GM18867 (cell line): ENCODE measurements around the gene ICOSLG.
A peak's percentile ranks its signal among the peaks of the same experiment; 100 is the strongest.
"Not testable (repeated sequence)": the region's sequence is repeated elsewhere in the genome, so short reads cannot be mapped to it uniquely, and the experiment has no call there.

ENCODE experiments used
- ATAC-seq: cut with Tn5 transposase; IDR thresholded peaks from one replicate; pipeline ENCODE4 v1.9.1; 2021; ENCODE audit warnings: mild to moderate bottlenecking, moderate library complexity; ENCODE audit not compliant: unreplicated experiment

Gene ICOSLG

GRCh38 chr21:44265734-44266270 lies 25.1 kb upstream of the ICOSLG start:
- ATAC-seq: no peak

- ATAC-seq: no peak
Measured at GRCh38 chr21:44263768-44264167, 23.0 kb upstream of the ICOSLG start.

- ATAC-seq: no peak
Measured at GRCh38 chr21:44263221-44263760, 22.5 kb upstream of the ICOSLG start.

GRCh38 chr21:44262338-44263056 lies 21.8 kb upstream of the ICOSLG start:
- no peak for ATAC-seq

GRCh38 chr21:44261675-44262295 lies 21.0 kb upstream of the ICOSLG start, which contains the start of gene DNMT3L:
Gene DNMT3L, minus strand, starts transcription at chr21:44261897. Its CDS starts 638 bp downstream, at chr21:44261259.
- no peak for ATAC-seq

GRCh38 chr21:44260791-44261631 lies 20.3 kb upstream of the ICOSLG start:
- ATAC-seq: no peak

- ATAC-seq: no peak
Measured at GRCh38 chr21:44260066-44260465, 19.3 kb upstream of the ICOSLG start.

GRCh38 chr21:44259082-44259705 lies 18.5 kb upstream of the ICOSLG start:
- ATAC-seq: no peak

- no peak for ATAC-seq
Measured at GRCh38 chr21:44258056-44258725, 17.4 kb upstream of the ICOSLG start.

- ATAC-seq: no peak
Measured at GRCh38 chr21:44255511-44255981, 14.8 kb upstream of the ICOSLG start.

- ATAC-seq: no peak
Measured at GRCh38 chr21:44253832-44254710, 13.3 kb upstream of the ICOSLG start.

GRCh38 chr21:44249204-44250037 lies 8.7 kb upstream of the ICOSLG start:
- not testable (repeated sequence) for ATAC-seq

GRCh38 chr21:44247904-44248303 lies 7.2 kb upstream of the ICOSLG start:
- ATAC-seq: not testable (repeated sequence)

GRCh38 chr21:44243980-44244379 lies 3.2 kb upstream of the ICOSLG start:
- ATAC-seq: peak; percentile 59

- ATAC-seq: peak; percentile 37
Measured at GRCh38 chr21:44241281-44241680, 538 bp upstream of the ICOSLG start.

- peak; percentile 13 for ATAC-seq
Measured at GRCh38 chr21:44240353-44240752, 390 bp downstream of the ICOSLG start.

- ATAC-seq: not testable (repeated sequence)
Measured at GRCh38 chr21:44229561-44229960, 11.2 kb downstream of the ICOSLG start.

- ATAC-seq: not testable (repeated sequence)
Measured at GRCh38 chr21:44228109-44228508, 12.6 kb downstream of the ICOSLG start.
